NT2/D1 (cell line): ENCODE measurements around the gene TTC23L.

Source experiments
- DNase-seq: peaks from one replicate; pipeline ENCODE4 v3.0.0-alpha.2; 2011; ENCODE audit warnings: low read depth, low spot score
- H3K27me3 ChIP-seq: 2 replicates; pipeline ENCODE4 v1.6.0; 2011; ENCODE audit warnings: mild to moderate bottlenecking; ENCODE audit not compliant: insufficient read length, insufficient read depth
- H3K36me3 ChIP-seq: 2 replicates; pipeline ENCODE4 v1.6.1; 2011; ENCODE audit warnings: mild to moderate bottlenecking, low read length, mixed read lengths; ENCODE audit not compliant: insufficient read depth, insufficient read length
- H3K4me1 ChIP-seq: 2 replicates; pipeline ENCODE4 v1.5.1; 2011; ENCODE audit not compliant: insufficient read depth, insufficient read length
- H3K4me3 ChIP-seq: 2 replicates; pipeline ENCODE4 v1.5.1; 2011; ENCODE audit warnings: low read depth; ENCODE audit not compliant: insufficient read length
- H3K9ac ChIP-seq: 2 replicates; pipeline ENCODE4 v1.6.0; 2011; ENCODE audit warnings: low read depth; ENCODE audit not compliant: insufficient read length
- H3K9me3 ChIP-seq: 2 replicates; pipeline ENCODE4 v1.5.1; 2011; ENCODE audit warnings: mild to moderate bottlenecking, low read length; ENCODE audit not compliant: insufficient read depth
- SUZ12 ChIP-seq: IDR thresholded peaks from 2 replicates; pipeline ENCODE4 v1.6.1; 2011; ENCODE audit not compliant: insufficient read length, insufficient read depth; ENCODE audit errors: extremely low read depth
- YY1 ChIP-seq: IDR thresholded peaks from 2 replicates; pipeline ENCODE4 v1.6.1; 2011; ENCODE audit not compliant: insufficient read length, insufficient read depth
- ZNF274 ChIP-seq: IDR thresholded peaks from 2 replicates; pipeline ENCODE4 v1.6.1; 2011; ENCODE audit warnings: mild to moderate bottlenecking, low read depth, low read length

The TTC23L gene

GRCh38 chr5:34833976-34834793, 4.8 kb upstream of the TTC23L start:
- TF ChIP-seq SUZ12 (no peak), YY1 (no peak), ZNF274 (no peak)

GRCh38 chr5:34834794-34835089, 4.2 kb upstream of the TTC23L start:
- no peak overlapping the region for H3K9ac ChIP-seq
- TF ChIP-seq YY1 (no peak), ZNF274 (no peak), SUZ12 (no peak)

More at GRCh38 chr5:34833976-34834793, 4.8 kb upstream of the TTC23L start:
- peak; percentile 27 for DNase-seq
- Histone ChIP-seq H3K9ac (no peak overlapping the region), H3K4me1 (no peaks in the 10 kb centered on the region), H3K36me3 (peaks cover 41% of the 10 kb centered on the region), H3K27me3 (no peaks in the 10 kb centered on the region), H3K4me3 (no peak overlapping the region), H3K9me3 (peaks cover 4% of the 10 kb centered on the region; the same call in 1 of the 2 replicates)

GRCh38 chr5:34835664-34836063, 3.3 kb upstream of the TTC23L start:
- Histone ChIP-seq H3K27me3 (no peaks in the 10 kb centered on the region), H3K4me3 (no peak overlapping the region)
- TF ChIP-seq SUZ12 (no peak), ZNF274 (no peak), YY1 (no peak)

More at GRCh38 chr5:34834794-34835089, 4.2 kb upstream of the TTC23L start:
- no peak for DNase-seq
- no peaks in the 10 kb centered on the region for H3K27me3 ChIP-seq
- peaks cover 4% of the 10 kb centered on the region; the same call in 1 of the 2 replicates for H3K9me3 ChIP-seq
- no peaks in the 10 kb centered on the region for H3K4me1 ChIP-seq
- peaks cover 35% of the 10 kb centered on the region for H3K36me3 ChIP-seq
- no peak overlapping the region for H3K4me3 ChIP-seq

GRCh38 chr5:34841816-34842215, 2.9 kb downstream of the TTC23L start:
- Histone ChIP-seq H3K27me3 (no peaks in the 10 kb centered on the region), H3K9ac (no peak overlapping the region), H3K4me1 (no peaks in the 10 kb centered on the region), H3K4me3 (no peak overlapping the region), H3K36me3 (no peaks in the 10 kb centered on the region), H3K9me3 (no peaks in the 10 kb centered on the region)
- DNase-seq = no peak
- TF ChIP-seq ZNF274 (no peak), SUZ12 (no peak), YY1 (no peak)

More at GRCh38 chr5:34835664-34836063, 3.3 kb upstream of the TTC23L start:
- Histone ChIP-seq H3K36me3 (peaks cover 26% of the 10 kb centered on the region), H3K9me3 (peaks cover 4% of the 10 kb centered on the region; the same call in 1 of the 2 replicates), H3K9ac (no peak overlapping the region), H3K4me1 (no peaks in the 10 kb centered on the region)
- DNase-seq = no peak

GRCh38 chr5:34842554-34842953, 3.6 kb downstream of the TTC23L start:
- no peaks in the 10 kb centered on the region for H3K9me3 ChIP-seq
- H3K36me3 ChIP-seq = no peaks in the 10 kb centered on the region
- H3K4me3 ChIP-seq = no peak overlapping the region
- TF ChIP-seq ZNF274 (no peak), YY1 (no peak), SUZ12 (no peak)
- no peak for DNase-seq
- H3K9ac ChIP-seq = no peak overlapping the region
- no peaks in the 10 kb centered on the region for H3K27me3 ChIP-seq
- H3K4me1 ChIP-seq = no peaks in the 10 kb centered on the region

- Histone ChIP-seq H3K27me3 (no peaks in the 10 kb centered on the region), H3K36me3 (no peaks in the 10 kb centered on the region), H3K4me3 (no peak overlapping the region), H3K9me3 (no peaks in the 10 kb centered on the region), H3K9ac (no peak overlapping the region), H3K4me1 (no peaks in the 10 kb centered on the region)
- TF ChIP-seq YY1 = no peak
- TF ChIP-seq ZNF274 = no peak
- no peak for TF ChIP-seq SUZ12
- DNase-seq = no peak
These were observed 4.5 kb downstream of the TTC23L start for GRCh38 chr5:34843497-34843896.

GRCh38 chr5:34844106-34844505, 5.1 kb downstream of the TTC23L start:
- Histone ChIP-seq H3K36me3 (no peaks in the 10 kb centered on the region), H3K9ac (no peak overlapping the region), H3K4me3 (no peak overlapping the region), H3K27me3 (no peaks in the 10 kb centered on the region), H3K9me3 (no peaks in the 10 kb centered on the region), H3K4me1 (no peaks in the 10 kb centered on the region)
- DNase-seq = no peak
- TF ChIP-seq SUZ12 (no peak), ZNF274 (no peak), YY1 (no peak)
